Right renal pelvis (tissue), 4 donors: ENCODE measurements around the gene NT5DC2. TPM values are rescaled to one million over a fixed set of nuclear protein-coding genes. Genes with fewer than 3 reads are reported as not detected.

Experiments
- polyA plus RNA-seq, 4 donors: library from polyadenylated mRNA; unstranded; fragments of 120-200 nt; gene quantifications; one replicate each; pipeline ENCODE4 v1.2.1, GENCODE V29; 2013; ENCODE audit not compliant: insufficient read length in 4 of 4

Gene NT5DC2
- polyA plus RNA-seq, 4 donors, result 130 to 160 (median 147) TPM

Other genes with a start within 250 kb of the NT5DC2 start
- gene GLYCTK, start 246.0 kb downstream of the NT5DC2 start, polyA plus RNA-seq, result 10 to 100 TPM; 29.6 to 45.1 (median 33.0) TPM
- 1 to 10 TPM; 7.0 to 10.0 (median 8.3) TPM for gene DNAH1, start 217.5 kb downstream of the NT5DC2 start, polyA plus RNA-seq
- 10 to 100 TPM; 82.3 to 89.3 (median 84.5) TPM for gene BAP1, start 123.8 kb downstream of the NT5DC2 start, polyA plus RNA-seq
- gene PHF7, start 123.2 kb downstream of the NT5DC2 start, polyA plus RNA-seq, result 10 to 100 TPM in 1 of 4 donors, 1 to 10 TPM in 3; 8.0 to 10.4 (median 8.6) TPM
- gene SEMA3G, start 88.8 kb downstream of the NT5DC2 start, polyA plus RNA-seq, result 10 to 100 TPM; 28.6 to 44.4 (median 33.6) TPM
- gene TNNC1, start 79.8 kb downstream of the NT5DC2 start, polyA plus RNA-seq, result 1 to 10 TPM; 4.3 to 8.2 (median 6.6) TPM
- gene NISCH, start 78.3 kb downstream of the NT5DC2 start, polyA plus RNA-seq, result 100 to 1,000 TPM in 3 of 4 donors, 10 to 100 TPM in 1; 95.0 to 110 (median 105) TPM
- gene STAB1, start 38.5 kb downstream of the NT5DC2 start, polyA plus RNA-seq, result 10 to 100 TPM; 31.3 to 42.3 (median 38.5) TPM
- 10 to 100 TPM; 15.2 to 24.7 (median 18.3) TPM for gene UQCC5, start 2.7 kb upstream of the NT5DC2 start, polyA plus RNA-seq
- 10 to 100 TPM; 55.6 to 67.0 (median 64.2) TPM for gene PBRM1, start 152.1 kb upstream of the NT5DC2 start, polyA plus RNA-seq
- gene GNL3, start 152.2 kb upstream of the NT5DC2 start, polyA plus RNA-seq, result 100 to 1,000 TPM in 2 of 4 donors, 10 to 100 TPM in 2; 84.9 to 105 (median 100) TPM
- gene GLT8D1, start 171.9 kb upstream of the NT5DC2 start, polyA plus RNA-seq, result 100 to 1,000 TPM; 122 to 141 (median 138) TPM
- 100 to 1,000 TPM; 166 to 185 (median 175) TPM for gene SPCS1, start 172.2 kb upstream of the NT5DC2 start, polyA plus RNA-seq
- gene NEK4, start 237.1 kb upstream of the NT5DC2 start, polyA plus RNA-seq, result 10 to 100 TPM; 23.0 to 27.6 (median 25.6) TPM
- under 1 TPM in 3 of 4 donors, not detected in 1; 0.05 to 0.56 (median 0.22) TPM for gene ITIH1, start 243.7 kb upstream of the NT5DC2 start, polyA plus RNA-seq